ENCODE data around the gene CDH13. TPM values are rescaled to one million over a fixed set of nuclear protein-coding genes. Genes with fewer than 3 reads are reported as not detected.

Gene CDH13
- polyA plus RNA-seq, 1 donor from 2014 or later: 3.2 TPM

GRCh38 chr16:82643136-82643535 lies 16.4 kb downstream of the CDH13 start:
- no peak for TF ChIP-seq TAF1 (IDR thresholded peaks at IDR 0.05; ENCODE audit: low read depth)
- TF ChIP-seq MXI1 (conservative IDR thresholded peaks at IDR 0.05; ENCODE audit: poor library complexity, severe bottlenecking): no peak
- TF ChIP-seq CTCF (IDR thresholded peaks at IDR 0.05; ENCODE audit: poor library complexity, severe bottlenecking): no peak
- TF ChIP-seq, protein P1, sequence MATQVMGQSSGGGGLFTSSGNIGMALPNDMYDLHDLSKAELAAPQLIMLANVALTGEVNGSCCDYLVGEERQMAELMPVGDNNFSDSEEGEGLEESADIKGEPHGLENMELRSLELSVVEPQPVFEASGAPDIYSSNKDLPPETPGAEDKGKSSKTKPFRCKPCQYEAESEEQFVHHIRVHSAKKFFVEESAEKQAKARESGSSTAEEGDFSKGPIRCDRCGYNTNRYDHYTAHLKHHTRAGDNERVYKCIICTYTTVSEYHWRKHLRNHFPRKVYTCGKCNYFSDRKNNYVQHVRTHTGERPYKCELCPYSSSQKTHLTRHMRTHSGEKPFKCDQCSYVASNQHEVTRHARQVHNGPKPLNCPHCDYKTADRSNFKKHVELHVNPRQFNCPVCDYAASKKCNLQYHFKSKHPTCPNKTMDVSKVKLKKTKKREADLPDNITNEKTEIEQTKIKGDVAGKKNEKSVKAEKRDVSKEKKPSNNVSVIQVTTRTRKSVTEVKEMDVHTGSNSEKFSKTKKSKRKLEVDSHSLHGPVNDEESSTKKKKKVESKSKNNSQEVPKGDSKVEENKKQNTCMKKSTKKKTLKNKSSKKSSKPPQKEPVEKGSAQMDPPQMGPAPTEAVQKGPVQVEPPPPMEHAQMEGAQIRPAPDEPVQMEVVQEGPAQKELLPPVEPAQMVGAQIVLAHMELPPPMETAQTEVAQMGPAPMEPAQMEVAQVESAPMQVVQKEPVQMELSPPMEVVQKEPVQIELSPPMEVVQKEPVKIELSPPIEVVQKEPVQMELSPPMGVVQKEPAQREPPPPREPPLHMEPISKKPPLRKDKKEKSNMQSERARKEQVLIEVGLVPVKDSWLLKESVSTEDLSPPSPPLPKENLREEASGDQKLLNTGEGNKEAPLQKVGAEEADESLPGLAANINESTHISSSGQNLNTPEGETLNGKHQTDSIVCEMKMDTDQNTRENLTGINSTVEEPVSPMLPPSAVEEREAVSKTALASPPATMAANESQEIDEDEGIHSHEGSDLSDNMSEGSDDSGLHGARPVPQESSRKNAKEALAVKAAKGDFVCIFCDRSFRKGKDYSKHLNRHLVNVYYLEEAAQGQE (IDR thresholded peaks at IDR 0.05; ENCODE audit: borderline replicate concordance): no peak
- no peak for TF ChIP-seq RAD21 (conservative IDR thresholded peaks at IDR 0.05)
- no peak for TF ChIP-seq EP300 (conservative IDR thresholded peaks at IDR 0.05; ENCODE audit: poor library complexity, severe bottlenecking)
- TF ChIP-seq POLR2AphosphoS5 (IDR thresholded peaks at IDR 0.05): no peak
- no peak for TF ChIP-seq SMC3 (conservative IDR thresholded peaks at IDR 0.05; ENCODE audit: poor library complexity)
- TF ChIP-seq EZH2 (IDR thresholded peaks at IDR 0.05; ENCODE audit: borderline replicate concordance, insufficient read depth, low read length, poor library complexity, severe bottlenecking): no peak
- H4K20me1 ChIP-seq (ENCODE audit: insufficient read depth): no peaks in the 10 kb centered on the region
- H3F3A ChIP-seq (ENCODE audit: insufficient read depth, low read length, poor library complexity, severe bottlenecking): no peaks in the 10 kb centered on the region
- no peak overlapping the region for H3K27ac ChIP-seq (ENCODE audit: low read length)
- no peak overlapping the region for H3K4me3 ChIP-seq (ENCODE audit: low read length)
- H3K27me3 ChIP-seq (ENCODE audit: insufficient read depth, low read depth, low read length): no peaks in the 10 kb centered on the region
- no peaks in the 10 kb centered on the region for H3K9me3 ChIP-seq (ENCODE audit: low read length)
- H3K36me3 ChIP-seq (ENCODE audit: insufficient read depth, low read length): no peaks in the 10 kb centered on the region
- no peaks in the 10 kb centered on the region for H3K9me2 ChIP-seq (ENCODE audit: insufficient read depth, low read length)
- no peak overlapping the region for H3K9ac ChIP-seq (ENCODE audit: low read length)
- no peak overlapping the region for H2AFZ ChIP-seq (ENCODE audit: low read depth, low read length)
- no peak overlapping the region for H3K4me2 ChIP-seq (ENCODE audit: low read length)
- no peaks in the 10 kb centered on the region for H3K79me2 ChIP-seq (replicated peaks; ENCODE audit: insufficient read depth, low read length)

DNA sequence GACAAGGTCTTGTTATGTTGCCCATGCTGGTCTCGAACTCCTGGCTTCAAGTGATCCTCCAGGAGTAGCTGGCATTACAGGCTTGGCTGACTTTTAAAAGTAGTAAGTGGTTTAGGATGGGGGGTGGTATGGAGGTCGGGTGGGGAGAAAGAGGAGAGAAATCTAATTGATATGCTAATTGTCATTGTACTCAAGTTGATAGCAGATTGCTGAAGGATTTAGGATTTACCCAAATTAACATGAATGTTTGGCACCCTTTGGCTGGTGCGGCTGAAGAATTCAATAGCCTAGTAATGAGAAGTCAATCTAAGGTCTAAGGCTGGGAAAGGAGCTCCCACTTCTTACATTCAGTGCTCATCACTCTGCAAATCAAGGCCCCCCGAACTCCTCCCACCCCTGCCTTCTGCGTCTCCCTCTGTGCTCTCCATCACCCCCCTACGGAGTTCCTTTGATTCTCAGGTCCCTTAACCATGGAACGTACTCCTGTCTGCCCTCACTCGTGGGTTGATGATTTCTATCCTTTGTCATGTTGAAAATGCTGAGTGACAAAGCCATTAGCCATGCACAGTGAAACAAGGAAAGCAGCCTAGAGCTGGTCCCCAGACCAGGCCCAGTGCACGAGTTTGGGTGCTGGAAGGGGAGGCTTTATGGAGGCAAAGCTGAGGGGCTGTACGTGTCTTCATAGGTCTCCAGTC lies 17.3 kb downstream of the CDH13 start:
- Histone ChIP-seq H3K27ac (ENCODE audit: low read length) (no peak overlapping the region), H3K9ac (ENCODE audit: low read length) (no peak overlapping the region), H3K9me2 (ENCODE audit: insufficient read depth, low read length) (no peaks in the 10 kb centered on the region), H3K9me3 (ENCODE audit: low read length) (no peaks in the 10 kb centered on the region), H3F3A (ENCODE audit: insufficient read depth, low read length, poor library complexity, severe bottlenecking) (no peaks in the 10 kb centered on the region), H4K20me1 (ENCODE audit: insufficient read depth) (no peaks in the 10 kb centered on the region), H3K79me2 (replicated peaks; ENCODE audit: insufficient read depth, low read length) (no peaks in the 10 kb centered on the region), H3K4me3 (ENCODE audit: low read length) (no peak overlapping the region), H2AFZ (ENCODE audit: low read depth, low read length) (no peak overlapping the region), H3K27me3 (ENCODE audit: insufficient read depth, low read depth, low read length) (no peaks in the 10 kb centered on the region), H3K36me3 (ENCODE audit: insufficient read depth, low read length) (no peaks in the 10 kb centered on the region), H3K4me2 (ENCODE audit: low read length) (no peak overlapping the region)
- TF ChIP-seq EZH2 (IDR thresholded peaks at IDR 0.05; ENCODE audit: borderline replicate concordance, insufficient read depth, low read length, poor library complexity, severe bottlenecking) (no peak), POLR2AphosphoS5 (IDR thresholded peaks at IDR 0.05) (no peak), CTCF (IDR thresholded peaks at IDR 0.05; ENCODE audit: poor library complexity, severe bottlenecking) (no peak), MXI1 (conservative IDR thresholded peaks at IDR 0.05; ENCODE audit: poor library complexity, severe bottlenecking) (no peak), TAF1 (IDR thresholded peaks at IDR 0.05; ENCODE audit: low read depth) (no peak), EP300 (conservative IDR thresholded peaks at IDR 0.05; ENCODE audit: poor library complexity, severe bottlenecking) (no peak), RAD21 (conservative IDR thresholded peaks at IDR 0.05) (no peak), SMC3 (conservative IDR thresholded peaks at IDR 0.05; ENCODE audit: poor library complexity) (no peak)
- TF ChIP-seq, protein P1 (IDR thresholded peaks at IDR 0.05; ENCODE audit: borderline replicate concordance): no peak

Measured in neural cell (in vitro differentiated cells).